Activated CD8-positive, alpha-beta memory T cell treated with anti-CD3 and anti-CD28 coated beads for 24 hours (primary cell): Measurements from ENCODE around the gene ATG10.
A peak's percentile ranks its signal among the peaks of the same experiment; 100 is the strongest.

ENCODE experiments used
- DNase-seq: peaks from one replicate; pipeline ENCODE4 v3.0.0-alpha.2; 2020

The ATG10 gene

GRCh38 chr5:82168294-82168693 lies 196.5 kb downstream of the ATG10 start:
- no peak for DNase-seq

GRCh38 chr5:82169892-82170291 lies 198.1 kb downstream of the ATG10 start:
- DNase-seq, result no peak

GRCh38 chr5:82174128-82174918 lies 202.5 kb downstream of the ATG10 start:
- peak; percentile 80 for DNase-seq

- DNase-seq, result no peak
Observed at GRCh38 chr5:82174919-82175219, 203.0 kb downstream of the ATG10 start.

- no peak for DNase-seq
Observed at GRCh38 chr5:82176115-82176814, 204.4 kb downstream of the ATG10 start.

- no peak for DNase-seq
Observed at GRCh38 chr5:82178378-82178777, 206.6 kb downstream of the ATG10 start.

- no peak for DNase-seq
Observed at GRCh38 chr5:82182662-82183061, 210.8 kb downstream of the ATG10 start.

- no peak for DNase-seq
Observed at GRCh38 chr5:82183828-82184227, 212.0 kb downstream of the ATG10 start.

- DNase-seq, result no peak
Observed at GRCh38 chr5:82185851-82186250, 214.0 kb downstream of the ATG10 start.

GRCh38 chr5:82197550-82197949 lies 225.7 kb downstream of the ATG10 start:
- no peak for DNase-seq

GRCh38 chr5:82204567-82204966 lies 232.7 kb downstream of the ATG10 start:
- DNase-seq, result no peak

GRCh38 chr5:82205005-82205404 lies 233.2 kb downstream of the ATG10 start:
- DNase-seq, result no peak

GRCh38 chr5:82208371-82208770 lies 236.5 kb downstream of the ATG10 start:
- no peak for DNase-seq

GRCh38 chr5:82211855-82212572 lies 240.2 kb downstream of the ATG10 start:
- DNase-seq, result no peak

- no peak for DNase-seq
Observed at GRCh38 chr5:82217917-82218316, 246.1 kb downstream of the ATG10 start.

GRCh38 chr5:82218374-82219156 lies 246.7 kb downstream of the ATG10 start:
- DNase-seq, result no peak

- DNase-seq, result no peak
Observed at GRCh38 chr5:82221020-82221419, 249.2 kb downstream of the ATG10 start.

GRCh38 chr5:82222597-82223574 lies 251.1 kb downstream of the ATG10 start:
- DNase-seq, result no peak

GRCh38 chr5:82225525-82226172 lies 253.8 kb downstream of the ATG10 start:
- peak; percentile 75 for DNase-seq

- no peak for DNase-seq
Observed at GRCh38 chr5:82234885-82235284, 263.1 kb downstream of the ATG10 start.

- DNase-seq, result no peak
Observed at GRCh38 chr5:82244151-82244550, 272.3 kb downstream of the ATG10 start.
